Measurements from ENCODE around the gene PTPRZ1.

Gene PTPRZ1

DNA sequence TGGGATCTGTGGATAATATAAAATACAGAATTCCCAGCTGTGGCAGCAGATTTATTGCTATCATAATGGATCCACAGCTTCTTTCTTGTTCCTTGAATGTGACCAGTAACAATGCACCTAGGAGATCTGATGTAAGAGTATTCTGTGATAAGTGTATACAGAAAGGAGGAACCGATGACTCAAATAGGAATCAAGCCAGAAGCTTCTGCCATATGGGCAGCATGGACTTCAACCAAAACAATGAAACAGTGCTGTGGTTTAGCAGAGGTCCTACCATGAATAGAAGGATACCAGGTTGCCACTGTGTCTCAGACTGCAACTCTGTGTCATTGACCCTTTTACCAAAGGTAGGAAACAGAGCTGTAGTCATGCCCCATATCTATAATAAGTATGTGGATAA is 81.8 kb downstream of the PTPRZ1 start:
- no peak for DNase-seq (ENCODE audit: low read depth in 3 of 3)

DNA sequence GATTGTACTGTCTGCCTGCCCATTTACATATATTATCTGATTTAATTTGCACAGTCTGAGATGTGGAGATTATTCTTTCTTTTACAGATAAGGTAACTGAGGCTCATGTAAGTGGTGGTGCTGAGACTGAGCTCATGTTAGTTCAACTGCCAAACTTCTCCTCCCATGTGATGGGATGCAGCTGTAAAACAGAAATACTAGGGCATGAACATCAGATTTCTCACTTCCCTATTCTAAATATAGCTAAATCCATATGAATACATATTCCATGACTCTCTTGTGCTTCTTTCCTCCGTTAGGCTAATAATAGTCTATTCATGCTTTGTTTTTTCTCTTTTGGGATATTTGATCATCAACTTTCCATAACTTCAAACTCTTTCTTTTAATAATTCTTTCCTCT is 84.7 kb downstream of the PTPRZ1 start:
- no peak for DNase-seq (ENCODE audit: low read depth in 3 of 3)

DNA sequence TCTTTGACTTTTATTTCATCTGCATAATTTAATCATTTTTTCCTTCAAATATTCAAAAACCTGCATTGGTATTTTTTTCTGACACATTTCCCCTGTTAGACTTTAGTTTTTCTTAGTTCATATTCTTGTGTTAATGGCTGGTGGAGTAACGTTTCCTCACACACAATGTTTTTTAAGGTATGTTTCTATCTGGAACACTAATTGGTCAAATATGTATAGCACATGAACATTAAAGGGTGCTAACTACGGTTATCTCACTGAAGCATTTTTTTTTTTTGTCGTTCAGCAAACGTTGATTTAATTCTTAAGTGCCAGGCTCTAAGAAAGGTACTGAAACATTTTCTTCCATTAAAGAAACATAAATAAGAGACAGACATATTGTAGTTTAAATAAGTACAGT is 87.7 kb downstream of the PTPRZ1 start:
- DNase-seq (ENCODE audit: low read depth in 3 of 3): no peak

DNA sequence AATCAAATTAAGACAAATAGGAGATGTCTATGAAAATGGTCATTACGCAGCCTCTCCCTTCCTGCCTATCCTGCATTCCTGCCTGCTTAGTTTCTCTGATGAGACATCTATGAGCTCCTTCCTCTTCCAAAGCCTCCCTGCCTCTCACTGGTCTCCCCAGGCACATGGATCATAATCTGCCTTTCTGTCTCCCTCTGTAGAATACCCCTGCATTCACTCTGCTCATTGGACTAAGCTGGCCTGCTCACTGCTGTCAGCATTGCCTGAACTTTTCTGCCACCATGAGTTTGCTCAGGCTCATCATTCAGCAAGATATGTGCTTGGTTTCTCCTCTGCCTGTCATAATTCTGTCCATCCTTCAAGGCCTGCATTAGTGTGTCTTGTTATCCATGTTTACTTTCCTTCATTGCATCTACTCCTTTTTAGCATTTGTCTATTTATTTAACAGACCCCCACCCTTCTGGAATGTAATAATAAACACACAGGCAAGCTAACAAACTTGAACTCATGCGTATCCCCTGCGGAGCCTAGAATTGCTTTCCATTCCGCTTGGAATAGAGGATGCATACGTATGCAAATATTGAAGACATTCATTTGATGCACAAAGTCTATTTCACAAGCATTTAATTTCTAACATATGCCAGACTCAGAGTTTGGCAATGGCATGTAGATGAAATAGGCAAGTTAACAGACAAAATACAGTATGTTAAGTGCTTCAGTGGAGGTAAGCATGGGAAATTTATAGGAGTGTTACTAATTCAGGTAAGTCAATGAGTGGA is 88.3 kb downstream of the PTPRZ1 start:
- DNase-seq (ENCODE audit: low read depth in 3 of 3): no peak

DNA sequence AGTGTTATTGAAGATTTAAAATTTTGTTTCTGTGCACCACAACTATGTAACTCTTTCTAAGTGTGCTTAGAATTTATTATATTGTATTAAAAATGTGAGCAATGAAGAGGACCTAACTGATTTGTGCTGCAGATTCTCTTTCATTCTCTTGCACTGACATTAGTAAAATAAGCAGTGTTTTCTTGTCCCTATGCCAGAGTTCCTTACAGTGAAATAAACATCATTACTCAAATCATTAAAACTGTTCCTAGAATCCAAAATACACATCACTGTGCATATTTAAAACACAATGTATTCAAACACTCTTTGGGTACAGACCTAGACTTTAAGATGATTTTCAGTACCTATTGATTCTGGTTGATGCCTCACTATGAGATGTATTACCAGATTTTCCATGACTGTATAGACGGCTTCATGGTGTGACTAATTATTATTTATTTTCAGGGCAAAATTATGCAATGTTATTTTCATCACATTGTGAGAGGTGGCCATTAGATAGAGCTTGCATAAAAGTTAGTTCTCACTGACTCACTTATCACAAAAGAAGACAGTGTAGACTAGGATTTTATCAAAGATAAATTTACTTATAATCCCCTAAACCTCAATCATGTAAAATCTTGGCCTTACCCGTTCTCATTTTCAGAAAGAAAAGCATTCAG is 93.4 kb downstream of the PTPRZ1 start:
- DNase-seq (ENCODE audit: low read depth in 3 of 3): no peak

DNA sequence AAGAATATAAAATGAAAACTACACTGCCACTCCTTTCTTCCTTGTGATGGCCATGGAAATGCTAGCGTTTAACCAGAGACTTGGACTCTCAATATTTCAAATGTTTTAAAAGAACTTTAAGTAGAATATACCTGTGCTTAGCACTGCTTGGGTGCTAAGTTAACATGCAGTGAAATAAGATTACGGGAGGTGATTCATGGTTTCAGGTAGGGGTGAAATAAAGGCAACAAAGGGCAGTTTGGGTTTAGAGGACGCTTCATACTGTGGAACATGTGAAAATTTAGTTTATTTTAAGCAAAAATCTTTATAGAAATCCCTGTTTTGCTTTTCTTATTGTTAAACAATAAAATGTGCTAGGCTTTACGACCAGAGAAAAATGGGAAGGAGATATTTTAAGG is 94.0 kb downstream of the PTPRZ1 start:
- DNase-seq (ENCODE audit: low read depth in 3 of 3): no peak

DNA sequence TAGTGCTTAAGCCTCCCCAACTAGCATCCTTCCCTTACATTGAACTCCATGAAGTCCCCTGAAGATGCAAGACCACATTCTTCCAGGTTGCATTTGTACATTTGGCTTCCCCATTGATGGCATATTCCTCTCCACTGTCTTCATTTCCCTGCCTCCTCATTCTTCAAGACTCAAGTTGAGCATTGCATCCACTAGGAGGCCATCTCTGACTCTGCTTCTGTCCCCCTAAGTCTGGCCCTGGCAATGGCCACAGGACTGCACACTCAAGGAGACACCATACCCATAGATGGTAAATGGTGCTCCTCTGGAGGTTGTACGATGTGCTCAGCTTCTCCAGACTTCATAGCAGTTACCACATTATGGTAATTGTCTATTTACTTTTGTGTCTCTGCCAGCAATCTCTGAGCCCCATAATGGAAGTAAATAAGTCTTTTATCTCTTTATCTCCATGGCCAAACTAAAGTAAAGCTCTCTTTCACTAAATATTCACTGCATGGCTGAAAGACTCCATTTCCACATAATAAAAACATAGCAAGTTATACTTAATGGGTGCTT is 112.6 kb downstream of the PTPRZ1 start:
- DNase-seq (ENCODE audit: low read depth in 3 of 3): no peak

DNA sequence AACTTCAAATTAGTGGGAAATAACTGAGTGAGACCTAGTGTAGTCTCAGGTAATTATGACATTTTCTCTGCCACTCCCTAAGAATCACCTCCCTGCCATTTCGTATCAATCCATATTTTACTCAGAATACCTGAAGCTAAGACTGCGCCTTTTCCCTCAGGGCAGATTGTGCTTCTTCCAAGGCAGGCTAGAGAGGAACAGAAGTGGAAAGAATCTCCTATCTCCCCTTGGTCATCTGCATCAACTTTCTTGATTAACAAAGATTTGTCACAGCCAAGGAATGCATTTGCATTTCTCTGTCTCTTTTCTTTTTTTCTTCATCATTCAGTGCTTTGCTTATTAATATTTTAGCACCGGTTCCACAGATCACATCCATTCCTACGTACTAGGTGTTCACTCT is 119.1 kb downstream of the PTPRZ1 start:
- no peak for DNase-seq (ENCODE audit: low read depth in 3 of 3)

DNA sequence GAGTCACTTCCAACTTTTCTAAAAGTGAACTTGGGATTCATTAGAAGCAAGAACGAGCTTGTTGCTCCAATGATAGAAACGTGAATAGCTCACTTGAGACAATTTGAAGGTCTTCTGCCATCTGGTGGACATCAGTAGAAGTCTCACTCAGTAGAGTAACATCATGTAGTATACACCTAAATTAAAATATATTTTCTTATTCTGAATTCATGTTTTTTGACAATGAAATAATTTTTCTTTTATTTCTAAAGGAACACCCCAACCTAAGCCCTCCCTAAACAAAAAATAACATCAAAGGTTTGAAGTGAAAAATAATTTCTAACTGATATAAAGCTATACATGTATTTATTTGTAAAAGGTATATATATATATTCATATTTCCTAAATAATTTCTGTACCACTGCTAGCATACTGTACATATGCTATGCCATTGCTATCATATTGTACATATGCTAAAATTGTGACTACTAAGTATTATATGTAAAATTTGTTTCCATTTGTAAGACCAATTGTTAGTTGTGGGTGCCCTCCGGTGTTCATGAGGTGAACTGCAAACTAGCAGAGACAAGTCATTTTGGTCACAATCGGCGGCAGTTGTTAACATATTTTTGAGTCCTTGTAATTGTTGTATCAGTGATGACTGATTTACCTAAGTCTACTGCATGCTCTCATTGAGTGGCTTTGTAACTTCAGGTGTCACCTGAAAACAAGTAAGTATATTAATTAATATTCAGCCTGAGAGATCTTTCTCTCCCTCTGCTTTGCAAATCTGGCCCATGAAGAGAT is 121.9 kb downstream of the PTPRZ1 start:
- DNase-seq (ENCODE audit: low read depth in 3 of 3): peak; percentile 8 to 23 (median 20)

DNA sequence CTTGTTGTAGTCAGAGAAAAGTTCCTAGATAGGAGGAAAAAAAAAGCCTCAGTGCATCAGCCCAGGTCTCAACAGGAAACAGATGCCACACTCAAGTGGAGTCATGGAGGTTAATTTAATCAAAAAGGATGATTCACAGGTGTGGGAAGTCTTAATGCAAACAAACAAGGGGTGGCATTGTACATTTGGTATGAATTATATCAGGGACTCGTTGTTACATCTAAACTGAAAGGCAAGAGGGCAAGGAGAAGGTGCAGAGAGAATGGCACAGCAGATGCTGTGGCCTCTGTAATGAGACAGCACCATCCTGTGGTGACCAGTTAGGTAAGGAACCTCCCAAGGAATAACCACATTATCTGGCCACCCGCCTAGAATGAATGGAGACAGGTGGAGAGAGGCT is 133.7 kb downstream of the PTPRZ1 start:
- DNase-seq (ENCODE audit: low read depth in 3 of 3): no peak

DNA sequence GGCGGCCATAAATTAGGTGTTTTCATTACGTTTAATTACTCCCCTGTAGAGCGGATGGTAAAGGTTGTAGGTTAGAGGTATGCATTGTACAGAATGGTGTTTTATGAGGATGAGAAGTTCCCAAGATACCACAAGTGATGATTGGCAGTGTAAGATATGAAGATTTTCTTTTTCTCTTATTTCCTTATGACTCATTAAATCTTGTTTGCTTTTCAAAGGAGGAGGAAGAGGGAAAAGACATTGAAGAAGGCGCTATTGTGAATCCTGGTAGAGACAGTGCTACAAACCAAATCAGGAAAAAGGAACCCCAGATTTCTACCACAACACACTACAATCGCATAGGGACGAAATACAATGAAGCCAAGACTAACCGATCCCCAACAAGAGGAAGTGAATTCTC is 137.2 kb downstream of the PTPRZ1 start:
- no peak for DNase-seq (ENCODE audit: low read depth in 3 of 3)

DNA sequence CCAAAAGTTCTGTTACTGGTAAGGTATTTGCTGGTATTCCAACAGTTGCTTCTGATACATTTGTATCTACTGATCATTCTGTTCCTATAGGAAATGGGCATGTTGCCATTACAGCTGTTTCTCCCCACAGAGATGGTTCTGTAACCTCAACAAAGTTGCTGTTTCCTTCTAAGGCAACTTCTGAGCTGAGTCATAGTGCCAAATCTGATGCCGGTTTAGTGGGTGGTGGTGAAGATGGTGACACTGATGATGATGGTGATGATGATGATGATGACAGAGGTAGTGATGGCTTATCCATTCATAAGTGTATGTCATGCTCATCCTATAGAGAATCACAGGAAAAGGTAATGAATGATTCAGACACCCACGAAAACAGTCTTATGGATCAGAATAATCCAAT is 140.1 kb downstream of the PTPRZ1 start:
- peak in 1 of 3 donors; percentile 4 for DNase-seq (ENCODE audit: low read depth in 3 of 3)

DNA sequence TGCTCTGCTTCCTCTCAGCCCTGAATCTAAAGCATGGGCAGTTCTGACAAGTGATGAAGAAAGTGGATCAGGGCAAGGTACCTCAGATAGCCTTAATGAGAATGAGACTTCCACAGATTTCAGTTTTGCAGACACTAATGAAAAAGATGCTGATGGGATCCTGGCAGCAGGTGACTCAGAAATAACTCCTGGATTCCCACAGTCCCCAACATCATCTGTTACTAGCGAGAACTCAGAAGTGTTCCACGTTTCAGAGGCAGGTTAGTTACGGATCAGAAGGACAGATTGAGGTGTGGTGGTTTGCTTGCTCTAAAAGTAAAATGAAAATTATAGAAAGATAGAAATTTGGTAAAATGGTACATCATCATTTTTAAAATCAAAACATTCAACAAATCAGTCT is 140.7 kb downstream of the PTPRZ1 start:
- DNase-seq (ENCODE audit: low read depth in 3 of 3): no peak

DNA sequence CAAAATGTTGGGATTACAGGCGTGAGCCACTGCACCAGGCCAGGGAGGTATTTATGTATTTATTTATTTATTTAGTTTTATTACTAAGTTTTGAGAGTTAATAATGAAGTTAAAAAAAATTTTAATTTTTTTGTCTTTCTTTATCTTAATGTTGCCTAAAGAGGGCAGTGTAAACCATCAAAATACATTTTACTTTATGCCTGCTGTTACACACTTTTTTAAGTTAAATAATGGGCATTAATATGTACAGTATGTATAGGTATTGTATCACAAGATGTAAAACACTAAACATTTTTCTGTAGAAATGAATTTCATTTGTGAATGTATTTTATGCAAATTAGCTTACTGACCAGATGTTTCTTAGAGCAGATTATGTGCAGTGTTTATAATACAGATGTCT is 141.7 kb downstream of the PTPRZ1 start:
- DNase-seq (ENCODE audit: low read depth in 3 of 3): no peak

DNA sequence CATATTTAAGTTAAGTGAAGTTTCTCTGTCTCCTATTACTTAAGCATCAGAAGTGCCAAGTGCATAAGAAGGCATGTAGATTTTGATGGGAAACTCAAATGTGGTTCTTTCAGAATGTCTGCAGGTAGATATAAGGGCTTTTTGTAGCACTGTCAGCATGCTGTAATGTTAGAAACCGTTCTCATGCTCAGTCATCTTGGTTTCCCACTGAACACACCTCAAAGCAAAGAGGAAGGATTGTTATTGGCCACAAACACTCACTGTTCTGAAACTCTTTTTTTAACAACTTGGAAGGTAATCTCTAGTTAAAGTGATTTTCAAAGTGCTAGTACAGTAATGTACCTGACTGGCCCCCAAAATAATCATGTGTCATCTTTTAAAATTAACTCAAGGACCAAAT is 145.1 kb downstream of the PTPRZ1 start:
- no peak for DNase-seq (ENCODE audit: low read depth in 3 of 3)

DNA sequence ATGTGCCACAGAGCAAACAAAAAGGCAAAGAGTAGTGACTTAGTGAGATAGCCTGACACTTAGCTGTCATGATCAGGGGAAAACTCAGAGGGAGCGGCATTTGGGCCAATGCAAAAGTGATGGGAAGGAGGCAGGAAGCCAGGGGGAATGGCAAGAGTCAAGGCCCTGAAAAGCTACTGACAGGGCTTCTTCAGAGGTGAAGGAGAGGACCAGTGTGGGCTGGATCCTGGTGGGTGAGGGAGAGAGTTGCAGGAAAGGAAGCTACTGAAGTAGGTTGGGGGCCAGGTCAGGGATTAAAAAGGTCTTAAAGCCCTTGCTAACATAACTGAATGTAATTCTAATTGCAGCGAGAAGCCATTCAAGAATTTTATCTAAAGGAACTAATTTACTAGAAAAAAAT is 154.1 kb downstream of the PTPRZ1 start:
- DNase-seq (ENCODE audit: low read depth in 3 of 3): no peak

DNA sequence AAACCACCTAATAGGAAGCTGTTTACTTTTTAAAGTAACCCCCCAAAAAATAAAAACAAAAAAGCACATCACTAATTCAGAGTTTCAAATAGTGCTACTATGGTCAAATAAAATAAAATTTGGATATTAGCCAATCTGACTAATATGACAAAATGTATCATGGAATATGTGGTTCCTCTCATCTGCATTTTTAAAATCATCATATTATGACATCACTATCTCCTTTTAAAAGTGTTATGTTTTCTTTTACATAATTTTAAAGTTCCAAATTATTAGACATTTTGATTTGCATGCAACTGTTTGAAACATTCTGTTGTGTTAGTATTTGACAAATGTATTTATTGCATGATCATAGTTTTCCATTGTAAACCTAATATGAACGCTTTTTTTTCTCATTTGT is 160.7 kb downstream of the PTPRZ1 start:
- DNase-seq (ENCODE audit: low read depth in 3 of 3): no peak

DNA sequence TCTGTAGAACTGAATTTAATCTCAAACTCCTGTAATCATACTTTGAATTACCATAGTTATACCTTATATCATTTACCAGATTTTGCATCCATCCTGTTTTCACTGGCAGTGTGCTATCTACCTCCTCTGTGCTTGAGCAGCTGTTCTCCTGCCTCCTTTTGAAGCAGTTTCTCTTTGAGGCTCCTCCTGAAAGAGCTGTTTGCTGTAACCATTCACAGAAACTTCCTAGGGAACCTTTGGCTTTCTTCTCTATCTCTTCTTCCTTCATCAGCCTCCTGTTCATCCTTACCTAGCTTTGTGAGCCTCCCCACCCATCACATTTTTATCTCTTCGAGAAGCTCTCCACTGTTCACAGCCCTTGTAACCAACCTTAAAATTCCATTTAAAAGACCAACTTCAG is 162.9 kb downstream of the PTPRZ1 start:
- no peak for DNase-seq (ENCODE audit: low read depth in 3 of 3)

DNA sequence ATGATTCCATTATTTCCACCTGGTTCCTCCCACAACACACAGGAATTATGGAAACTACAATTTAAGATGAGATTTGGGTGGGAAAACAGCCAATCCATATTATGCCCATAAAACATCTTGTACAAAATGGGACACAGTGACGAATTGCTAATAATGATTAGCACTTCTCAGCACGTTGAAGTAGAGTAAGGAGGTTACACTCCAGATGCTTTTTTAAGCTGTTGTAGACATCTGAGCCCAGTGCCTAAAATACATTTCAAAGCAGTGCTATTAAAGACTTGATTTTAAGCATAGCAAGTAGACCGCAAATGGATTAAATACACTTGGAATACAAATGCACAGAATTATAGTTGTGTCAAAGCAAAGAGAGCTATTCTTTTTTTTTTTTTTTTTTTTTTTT is 165.2 kb downstream of the PTPRZ1 start:
- no peak for DNase-seq (ENCODE audit: low read depth in 3 of 3)

DNA sequence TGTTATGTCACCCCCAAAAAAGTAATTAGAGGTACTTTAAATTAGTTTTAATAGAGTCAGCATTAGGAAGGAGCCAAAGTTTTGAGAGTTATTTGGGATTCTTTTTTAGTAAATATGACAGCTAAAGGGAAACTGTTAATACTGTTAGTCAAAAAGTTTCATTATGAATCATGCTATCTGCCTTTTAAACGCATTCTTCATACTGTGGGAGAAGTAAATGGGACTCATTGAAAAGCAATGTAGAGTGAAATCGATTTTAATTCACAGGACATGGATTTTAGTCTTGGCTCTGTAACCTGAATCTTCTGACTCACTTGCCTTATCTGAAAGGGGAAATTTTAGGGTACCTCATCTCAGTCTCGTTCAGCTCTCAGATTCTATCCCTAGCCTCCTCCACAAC is 165.9 kb downstream of the PTPRZ1 start:
- DNase-seq (ENCODE audit: low read depth in 3 of 3): no peak

DNA sequence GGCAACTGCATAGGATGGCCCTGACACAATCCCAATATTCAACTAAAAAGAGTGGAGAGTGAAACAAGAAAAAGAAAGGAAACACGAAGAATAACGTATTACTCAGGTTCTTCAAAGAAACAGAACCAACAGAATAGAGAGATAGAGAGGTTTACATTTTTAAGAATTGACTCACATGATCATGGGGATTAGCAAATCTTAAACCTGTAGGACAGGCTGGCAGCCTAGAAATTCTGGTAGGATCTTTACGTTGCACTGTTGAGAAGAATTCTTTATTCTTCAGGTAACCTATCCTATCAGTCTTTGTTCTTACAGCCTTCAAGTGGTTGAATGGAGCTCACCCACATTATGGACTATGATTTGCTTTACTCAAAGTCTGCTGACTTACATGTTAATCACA is 167.2 kb downstream of the PTPRZ1 start:
- no peak for DNase-seq (ENCODE audit: low read depth in 3 of 3)

DNA sequence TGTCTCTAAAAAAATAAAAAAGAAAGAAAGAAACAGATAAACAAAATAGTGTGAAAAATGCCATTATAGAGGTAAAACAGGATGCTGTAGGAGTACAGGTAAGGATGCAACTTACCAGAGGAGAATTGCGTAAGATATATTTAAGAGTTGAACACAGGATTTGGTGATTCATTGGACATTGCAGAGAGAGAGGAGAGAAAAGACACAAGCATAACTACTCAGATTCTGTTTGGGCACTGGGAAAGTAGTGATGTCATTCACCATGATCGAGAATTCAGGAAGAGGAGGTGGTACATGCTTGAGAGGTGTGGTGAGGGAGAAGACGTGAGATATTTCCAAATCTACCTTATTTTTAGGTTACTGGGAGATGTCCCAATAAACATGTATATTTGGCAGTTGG is 173.4 kb downstream of the PTPRZ1 start:
- DNase-seq (ENCODE audit: low read depth in 3 of 3): no peak

DNA sequence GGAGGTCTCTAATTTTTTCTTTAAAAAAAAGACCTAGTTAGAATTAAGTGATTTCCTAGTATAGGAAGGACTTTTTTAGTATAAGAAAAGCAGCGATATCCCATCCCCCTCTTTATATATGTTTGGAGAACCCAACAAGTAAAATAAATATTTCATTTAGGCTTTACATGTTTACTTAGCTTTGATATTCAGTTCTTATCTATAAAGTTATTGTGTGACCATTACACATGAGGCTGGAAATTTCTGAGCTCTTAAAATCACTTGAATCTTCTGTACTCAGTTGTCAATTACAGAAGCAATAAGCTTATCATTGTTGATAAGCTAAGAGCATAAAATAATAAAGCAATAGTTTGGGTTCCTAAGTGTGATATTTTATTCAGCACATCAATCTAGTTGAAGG is 181.4 kb downstream of the PTPRZ1 start:
- no peak for DNase-seq (ENCODE audit: low read depth in 3 of 3)

All from stimulated activated CD4-positive, alpha-beta T cell treated with anti-CD3 and anti-CD28 coated beads, TNF-alpha, amount 100 ng/mL, for 48 hours (primary cell).